SK-N-MC (cell line): ENCODE data around the gene DUSP16.

ENCODE experiments used
- EZH2 ChIP-seq: fragments of 200-600 bp; sonication (generic); IDR thresholded peaks from one replicate; pipeline ENCODE4 v1.6.1; 2017; ENCODE audit warnings: antibody characterized with exemption
- FOXP2 ChIP-seq: optimal IDR thresholded peaks from 2 replicates; pipeline ENCODE3; 2011; ENCODE audit warnings: mild to moderate bottlenecking, moderate library complexity; ENCODE audit not compliant: insufficient read depth; ENCODE audit errors: extremely low read length, control extremely low read depth
- POLR2AphosphoS5 ChIP-seq: IDR thresholded peaks from 2 replicates; pipeline ENCODE4 v1.6.1; 2012; ENCODE audit warnings: mild to moderate bottlenecking, low read depth, low read length, borderline replicate concordance

- TF ChIP-seq EZH2 (no peak), FOXP2 (no peak), POLR2AphosphoS5 (no peak)
Measured at GRCh38 chr12:12460935-12461922, 101.4 kb downstream of the DUSP16 start.
